IPS-15b (cell line): ENCODE measurements around the gene ATP6V0E2.

Experiments used
- H3K27me3 ChIP-seq: one replicate; pipeline ENCODE4 v1.6.1; 2013; ENCODE audit warnings: low read length; ENCODE audit not compliant: control insufficient read depth, insufficient read depth
- H3K36me3 ChIP-seq: one replicate; pipeline ENCODE4 v1.6.1; 2013; ENCODE audit warnings: low read length; ENCODE audit not compliant: control insufficient read depth, insufficient read depth
- H3K4me1 ChIP-seq: one replicate; pipeline ENCODE4 v1.6.1; 2013; ENCODE audit warnings: mild to moderate bottlenecking, low read length; ENCODE audit not compliant: control insufficient read depth, insufficient read depth
- H3K4me3 ChIP-seq: one replicate; pipeline ENCODE4 v1.5.1; 2013; ENCODE audit warnings: low read depth, low read length
- H3K9ac ChIP-seq: one replicate; pipeline ENCODE4 v1.6.1; 2013; ENCODE audit warnings: low read depth, mild to moderate bottlenecking, low read length
- H3K9me3 ChIP-seq: one replicate; pipeline ENCODE4 v1.6.1; 2013; ENCODE audit warnings: mild to moderate bottlenecking, low read length; ENCODE audit not compliant: control insufficient read depth, insufficient read depth

Gene ATP6V0E2

GRCh38 chr7:149867762-149868622, 5.8 kb upstream of the ATP6V0E2 start:
- Histone ChIP-seq H3K4me3 (no peak overlapping the region), H3K9ac (no peak overlapping the region), H3K4me1 (peaks cover 2% of the 10 kb centered on the region), H3K27me3 (peaks cover 3% of the 10 kb centered on the region), H3K9me3 (no peaks in the 10 kb centered on the region), H3K36me3 (no peaks in the 10 kb centered on the region)

DNA sequence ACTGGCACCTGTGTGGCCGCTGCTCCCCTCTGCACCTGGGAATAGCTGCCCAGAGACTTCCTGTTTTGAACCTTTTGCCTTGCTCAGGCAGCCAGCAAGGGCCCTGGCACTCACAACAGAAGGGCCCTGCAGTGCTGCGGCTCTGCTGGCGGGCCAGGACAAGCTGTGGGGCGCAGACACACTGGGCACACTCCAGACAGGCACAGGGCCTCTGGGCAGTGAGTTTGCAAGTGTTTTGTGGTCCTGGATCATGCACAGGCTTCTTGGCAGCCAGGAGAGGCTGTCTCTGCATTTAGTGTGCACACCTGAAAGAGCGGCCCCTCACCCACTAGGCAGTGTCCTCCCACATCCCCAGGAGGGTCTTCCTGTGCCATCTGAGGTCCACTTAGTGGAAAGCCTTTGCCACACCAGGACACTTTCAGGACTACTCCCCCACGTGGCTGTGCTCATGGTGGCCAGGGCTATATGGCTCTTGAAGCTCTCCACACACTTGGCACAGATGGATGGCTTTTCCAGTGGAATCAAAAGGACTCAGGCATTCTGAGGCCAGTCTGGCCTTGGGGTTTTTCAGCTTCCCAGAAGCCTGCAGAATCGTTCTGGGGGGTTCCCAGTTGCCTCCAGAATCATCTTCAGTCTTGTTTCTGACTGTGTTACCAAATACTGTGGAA, 5.0 kb upstream of the ATP6V0E2 start:
- Histone ChIP-seq H3K27me3 (peaks cover 3% of the 10 kb centered on the region), H3K9me3 (no peaks in the 10 kb centered on the region), H3K4me3 (no peak overlapping the region), H3K9ac (no peak overlapping the region), H3K36me3 (no peaks in the 10 kb centered on the region), H3K4me1 (peaks cover 2% of the 10 kb centered on the region)

- no peak overlapping the region for H3K4me3 ChIP-seq
- H3K9me3 ChIP-seq, result no peaks in the 10 kb centered on the region
- no peaks in the 10 kb centered on the region for H3K36me3 ChIP-seq
- H3K9ac ChIP-seq, result no peak overlapping the region
- H3K27me3 ChIP-seq, result peaks cover 4% of the 10 kb centered on the region
- H3K4me1 ChIP-seq, result peaks cover 3% of the 10 kb centered on the region
Observed at GRCh38 chr7:149869291-149869650, 4.5 kb upstream of the ATP6V0E2 start.

GRCh38 chr7:149869867-149870266, 3.9 kb upstream of the ATP6V0E2 start:
- no peak overlapping the region for H3K9ac ChIP-seq
- peaks cover 7% of the 10 kb centered on the region for H3K4me1 ChIP-seq
- H3K9me3 ChIP-seq, result no peaks in the 10 kb centered on the region
- H3K4me3 ChIP-seq, result no peak overlapping the region
- H3K36me3 ChIP-seq, result no peaks in the 10 kb centered on the region
- peaks cover 10% of the 10 kb centered on the region for H3K27me3 ChIP-seq

DNA sequence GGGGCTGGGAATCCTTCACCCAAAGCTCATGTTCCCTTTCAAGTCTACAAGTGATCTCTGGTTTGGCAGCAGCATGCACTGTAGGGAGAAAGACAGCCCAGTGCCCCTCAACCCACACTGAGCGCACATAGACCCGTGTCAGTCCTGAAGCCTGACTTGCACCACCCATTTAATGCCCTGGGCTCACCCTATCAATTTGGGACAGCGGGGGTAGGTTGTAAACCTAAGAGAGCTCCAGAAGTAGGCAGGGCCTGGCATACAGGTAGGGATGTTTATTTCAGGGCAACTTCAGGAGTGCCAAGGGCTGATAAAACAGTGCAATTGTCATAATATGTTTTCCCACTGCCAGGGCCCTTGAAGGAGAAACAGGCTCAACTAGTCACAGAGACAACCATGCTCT, 3.5 kb upstream of the ATP6V0E2 start:
- Histone ChIP-seq H3K4me3 (no peak overlapping the region), H3K36me3 (no peaks in the 10 kb centered on the region), H3K4me1 (peaks cover 7% of the 10 kb centered on the region), H3K9ac (no peak overlapping the region), H3K9me3 (no peaks in the 10 kb centered on the region), H3K27me3 (peaks cover 15% of the 10 kb centered on the region)

- H3K36me3 ChIP-seq, result no peaks in the 10 kb centered on the region
- peaks cover 17% of the 10 kb centered on the region for H3K27me3 ChIP-seq
- no peaks in the 10 kb centered on the region for H3K9me3 ChIP-seq
- peaks cover 7% of the 10 kb centered on the region for H3K4me1 ChIP-seq
- no peak overlapping the region for H3K9ac ChIP-seq
- no peak overlapping the region for H3K4me3 ChIP-seq
Observed at GRCh38 chr7:149870701-149871483, 2.9 kb upstream of the ATP6V0E2 start.

GRCh38 chr7:149871576-149871975, 2.2 kb upstream of the ATP6V0E2 start:
- peaks cover 7% of the 10 kb centered on the region for H3K4me1 ChIP-seq
- no peak overlapping the region for H3K9ac ChIP-seq
- H3K36me3 ChIP-seq, result no peaks in the 10 kb centered on the region
- peaks cover 17% of the 10 kb centered on the region for H3K27me3 ChIP-seq
- H3K4me3 ChIP-seq, result no peak overlapping the region
- H3K9me3 ChIP-seq, result no peaks in the 10 kb centered on the region

DNA sequence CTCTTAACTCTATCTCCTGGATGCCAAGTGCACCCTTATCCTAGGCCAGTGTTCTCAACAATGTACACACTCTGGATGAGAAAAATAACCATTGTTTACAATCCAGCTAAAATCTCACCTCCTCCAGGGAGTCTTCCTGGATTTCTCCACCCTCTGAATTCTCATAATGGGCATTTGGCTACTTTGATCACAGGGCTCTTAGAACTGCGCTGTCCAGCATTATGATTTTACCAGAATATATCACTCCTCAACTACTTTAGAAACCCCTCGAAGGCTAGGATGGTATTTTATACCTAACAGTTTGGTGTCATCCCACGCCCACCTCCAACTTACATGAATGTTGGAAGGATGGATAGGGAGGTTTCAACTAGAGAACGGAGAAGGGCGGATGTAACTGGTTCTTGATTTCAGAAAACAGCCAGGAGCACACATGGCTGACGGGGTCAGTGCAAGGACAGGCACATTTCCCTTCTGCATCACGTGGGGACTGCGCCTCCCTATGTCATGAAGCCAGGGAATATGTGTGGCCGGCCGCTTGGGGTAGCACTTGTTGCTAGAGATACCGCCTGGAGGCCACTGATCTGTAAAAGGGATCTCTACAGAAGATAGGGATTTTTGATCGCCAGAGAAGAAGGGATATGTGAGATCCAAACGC, 1.2 kb upstream of the ATP6V0E2 start:
- H3K36me3 ChIP-seq, result no peaks in the 10 kb centered on the region
- peaks cover 7% of the 10 kb centered on the region for H3K4me1 ChIP-seq
- no peak overlapping the region for H3K9ac ChIP-seq
- no peaks in the 10 kb centered on the region for H3K9me3 ChIP-seq
- H3K27me3 ChIP-seq, result peaks cover 17% of the 10 kb centered on the region
- peak overlapping the region; percentile 44 for H3K4me3 ChIP-seq

- H3K9ac ChIP-seq, result no peak overlapping the region
- H3K4me3 ChIP-seq, result peak overlapping the region; percentile 44
- peaks cover 17% of the 10 kb centered on the region for H3K27me3 ChIP-seq
- H3K9me3 ChIP-seq, result no peaks in the 10 kb centered on the region
- no peaks in the 10 kb centered on the region for H3K36me3 ChIP-seq
- H3K4me1 ChIP-seq, result peaks cover 7% of the 10 kb centered on the region
Observed at GRCh38 chr7:149873970-149874643, 338 bp downstream of the ATP6V0E2 start.

GRCh38 chr7:149874644-149875028, 867 bp downstream of the ATP6V0E2 start:
- peaks cover 17% of the 10 kb centered on the region for H3K27me3 ChIP-seq
- peak overlapping the region; percentile 44 for H3K4me3 ChIP-seq
- peaks cover 7% of the 10 kb centered on the region for H3K4me1 ChIP-seq
- no peak overlapping the region for H3K9ac ChIP-seq
- H3K36me3 ChIP-seq, result no peaks in the 10 kb centered on the region
- no peaks in the 10 kb centered on the region for H3K9me3 ChIP-seq

DNA sequence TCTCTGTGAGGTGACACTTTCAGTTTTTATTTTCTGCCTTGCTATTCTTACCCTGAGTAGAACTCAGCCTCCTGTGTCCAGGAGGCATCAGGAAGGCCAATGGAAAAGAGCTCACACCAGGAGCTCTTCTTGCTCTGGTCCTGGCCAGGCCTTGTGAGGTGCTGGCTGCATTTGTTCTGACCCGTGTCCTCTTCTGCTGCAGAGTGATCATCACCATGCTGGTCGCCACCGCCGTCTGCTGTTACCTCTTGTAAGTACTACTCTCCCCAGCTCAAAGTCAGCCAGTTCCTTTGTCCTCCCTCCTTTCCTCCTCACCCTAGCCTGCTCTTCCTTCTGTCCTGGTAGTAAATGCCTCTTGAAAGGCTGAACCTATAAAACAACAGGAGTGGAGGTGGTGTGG, 1.6 kb downstream of the ATP6V0E2 start:
- Histone ChIP-seq H3K4me3 (no peak overlapping the region), H3K9ac (no peak overlapping the region), H3K4me1 (peaks cover 7% of the 10 kb centered on the region)

More for the DNA sequence above, 1.6 kb downstream of the ATP6V0E2 start:
- Histone ChIP-seq H3K27me3 (peaks cover 17% of the 10 kb centered on the region), H3K36me3 (no peaks in the 10 kb centered on the region), H3K9me3 (no peaks in the 10 kb centered on the region)
